H1 (cell line): ENCODE measurements around the gene KLF6. TPM values are rescaled to one million over a fixed set of nuclear protein-coding genes. Genes with fewer than 3 reads are reported as not detected.

ENCODE experiments used
- CTCF ChIA-PET: fragments of 300-600 bp; sonication (Branson Sonifier 250); formaldehyde crosslinking; loops from one replicate; lab custom pipeline; 2021; ENCODE audit not compliant: partially characterized antibody; lab: Charles Lee
- POLR2A ChIA-PET: fragments of 300-600 bp; sonication (Branson Sonifier 250); formaldehyde crosslinking; loops from one replicate; lab custom pipeline; 2021; ENCODE audit warnings: inconsistent platforms; ENCODE audit not compliant: partially characterized antibody; lab: Charles Lee
- DNase-seq, 2 experiments: peaks; one replicate each; pipeline versions ENCODE4 v3.0.0 to v3.0.0-alpha.2; 2010 to 2022; ENCODE audit warnings: low spot score in 2 of 2, low read depth in 1 of 2, mixed read lengths in 1 of 2
- FAIRE-seq: peaks from 2 replicates; lab custom pipeline; 2011; peaks lifted over from hg19 to GRCh38; lab: Jason Lieb, UNC
- H2AFZ ChIP-seq: 2 replicates; pipeline ENCODE4 v1.8.1; 2012; ENCODE audit warnings: low read length, inconsistent platforms
- H2AK5ac ChIP-seq: 2 replicates; pipeline ENCODE4 v1.6.1; 2013; ENCODE audit warnings: low read depth, low read length
- H2BK120ac ChIP-seq: replicated peaks from 2 replicates; pipeline ENCODE3; 2013; ENCODE audit warnings: low read depth, low read length, inconsistent platforms
- H2BK12ac ChIP-seq: 2 replicates; pipeline ENCODE4 v1.6.1; 2013; ENCODE audit warnings: low read depth, low read length
- H2BK15ac ChIP-seq: 2 replicates; pipeline ENCODE4 v1.6.1; 2013; ENCODE audit warnings: low read length
- H2BK20ac ChIP-seq: 2 replicates; pipeline ENCODE4 v1.6.1; 2013; ENCODE audit warnings: low read length
- H2BK5ac ChIP-seq: 2 replicates; pipeline ENCODE4 v1.6.1; 2013; ENCODE audit warnings: low read depth, low read length
- H3K14ac ChIP-seq: 2 replicates; pipeline ENCODE4 v1.6.1; 2013; ENCODE audit warnings: inconsistent platforms; ENCODE audit not compliant: insufficient read length
- H3K18ac ChIP-seq: 2 replicates; pipeline ENCODE4 v1.6.1; 2013; ENCODE audit warnings: low read length; ENCODE audit errors: extremely low read depth
- H3K23ac ChIP-seq: 2 replicates; pipeline ENCODE4 v1.6.1; 2013; ENCODE audit warnings: inconsistent platforms; ENCODE audit not compliant: insufficient read length
- H3K23me2 ChIP-seq: 2 replicates; pipeline ENCODE4 v1.6.1; 2013; ENCODE audit warnings: low read depth, low read length
- H3K27ac ChIP-seq: 2 replicates; pipeline ENCODE4 v1.6.1; 2011; ENCODE audit warnings: low read depth, low read length, inconsistent platforms
- H3K27me3 ChIP-seq, 4 experiments: replicated peaks in 1 of 4; 1 replicate in 1 of 4; 2 replicates in 3 of 4; pipeline versions ENCODE4 v1.6.1 to v1.8.1; 2011 to 2013; ENCODE audit warnings: low read length in 3 of 4, mild to moderate bottlenecking in 3 of 4, inconsistent platforms in 2 of 4, mixed read lengths in 2 of 4, moderate library complexity in 1 of 4; ENCODE audit not compliant: control insufficient read depth in 3 of 4, insufficient read depth in 3 of 4; ENCODE audit errors: extremely low read depth in 1 of 4
- H3K36me3 ChIP-seq, 4 experiments: 2 replicates each; pipeline versions ENCODE4 v1.6.1 to v1.8.1; 2011 to 2013; ENCODE audit warnings: mild to moderate bottlenecking in 4 of 4, low read length in 3 of 4, moderate library complexity in 2 of 4, control low read depth in 1 of 4, inconsistent platforms in 1 of 4; ENCODE audit not compliant: insufficient read depth in 4 of 4, control insufficient read depth in 2 of 4
- H3K4ac ChIP-seq: replicated peaks from 2 replicates; pipeline ENCODE3; 2013; ENCODE audit warnings: low read length, low read depth, mixed read lengths, inconsistent platforms; ENCODE audit not compliant: insufficient read length
- H3K4me1 ChIP-seq, 4 experiments: replicated peaks in 1 of 4; 1 replicate in 1 of 4; 2 replicates in 3 of 4; pipeline versions ENCODE4 v1.6.1 to v1.8.1; 2011 to 2013; ENCODE audit warnings: low read length in 3 of 4, inconsistent platforms in 2 of 4, mixed read lengths in 1 of 4; ENCODE audit not compliant: insufficient read depth in 4 of 4, control insufficient read depth in 3 of 4
- H3K4me2 ChIP-seq, 2 experiments: 2 replicates each; pipeline versions ENCODE4 v1.6.1 to v1.8.1; 2011 to 2013; ENCODE audit warnings: low read depth in 2 of 2, low read length in 2 of 2, control low read depth in 1 of 2, inconsistent platforms in 1 of 2, mild to moderate bottlenecking in 1 of 2; ENCODE audit not compliant: insufficient read depth in 1 of 2
- H3K4me3 ChIP-seq, 4 experiments: fragments of 200-600, 300-600 bp in 1 of 4; sonication (generic), shearing (Covaris generic), sonication (Bioruptor Twin) in 1 of 4; 2 replicates each; pipeline versions ENCODE4 v1.5.1 to v1.8.1; 2011 to 2016; ENCODE audit warnings: low read length in 4 of 4, low read depth in 3 of 4, control low read depth in 2 of 4, inconsistent platforms in 2 of 4, mild to moderate bottlenecking in 2 of 4, mixed read lengths in 1 of 4, moderate library complexity in 1 of 4; ENCODE audit not compliant: insufficient read depth in 2 of 4; ENCODE audit errors: extremely low read depth in 1 of 4
- H3K56ac ChIP-seq: replicated peaks from 2 replicates; pipeline ENCODE3; 2013; ENCODE audit warnings: low read depth, mild to moderate bottlenecking, mixed read lengths, low read length, inconsistent platforms; ENCODE audit not compliant: insufficient read length
- H3K79me1 ChIP-seq: 2 replicates; pipeline ENCODE4 v1.6.1; 2013; ENCODE audit warnings: low read depth, low read length, control low read depth
- H3K79me2 ChIP-seq, 2 experiments: 2 replicates each; pipeline versions ENCODE4 v1.6.1 to v1.8.1; 2012 to 2013; ENCODE audit warnings: low read length in 2 of 2, mild to moderate bottlenecking in 2 of 2, inconsistent platforms in 1 of 2; ENCODE audit not compliant: insufficient read depth in 2 of 2, control insufficient read depth in 1 of 2
- H3K9ac ChIP-seq, 4 experiments: replicated peaks in 1 of 4; 1 replicate in 1 of 4; 2 replicates in 3 of 4; pipeline versions ENCODE4 v1.6.1 to v1.8.1; 2011 to 2013; ENCODE audit warnings: low read depth in 3 of 4, low read length in 3 of 4, control low read depth in 2 of 4, mild to moderate bottlenecking in 2 of 4, moderate library complexity in 2 of 4, inconsistent platforms in 1 of 4; ENCODE audit errors: extremely low read depth in 1 of 4
- H3K9me3 ChIP-seq, 2 experiments: 2 replicates each; pipeline versions ENCODE4 v1.6.1 to v1.8.1; 2012 to 2013; ENCODE audit warnings: mild to moderate bottlenecking in 2 of 2, moderate library complexity in 2 of 2, control low read depth in 1 of 2, inconsistent platforms in 1 of 2, low read depth in 1 of 2, low read length in 1 of 2, mixed read lengths in 1 of 2; ENCODE audit not compliant: insufficient read depth in 2 of 2
- H4K20me1 ChIP-seq, 2 experiments: replicated peaks in 1 of 2; 2 replicates each; pipeline versions ENCODE3 to v1.8.1; 2011 to 2013; ENCODE audit warnings: inconsistent platforms in 2 of 2, low read length in 2 of 2, mild to moderate bottlenecking in 1 of 2; ENCODE audit not compliant: insufficient read depth in 2 of 2, control insufficient read depth in 1 of 2
- H4K5ac ChIP-seq: 2 replicates; pipeline ENCODE4 v1.6.1; 2013; ENCODE audit warnings: low read length, low read depth, mixed read lengths, inconsistent platforms; ENCODE audit not compliant: insufficient read length
- H4K8ac ChIP-seq: 2 replicates; pipeline ENCODE4 v1.8.0; 2013; ENCODE audit warnings: mild to moderate bottlenecking, moderate library complexity, low read length, inconsistent platforms; ENCODE audit not compliant: insufficient read depth; ENCODE audit errors: extremely low read depth
- H4K91ac ChIP-seq: replicated peaks from 2 replicates; pipeline ENCODE3; 2013; ENCODE audit warnings: low read length, mixed read lengths, inconsistent platforms; ENCODE audit not compliant: insufficient read length
- CREB1 ChIP-seq: IDR thresholded peaks from 2 replicates; pipeline ENCODE4 v1.6.1; 2012; ENCODE audit warnings: inconsistent platforms
- FOSL1 ChIP-seq: IDR thresholded peaks from 2 replicates; pipeline ENCODE4 v1.6.1; 2011; ENCODE audit warnings: mild to moderate bottlenecking, low read depth, low read length, moderate library complexity; ENCODE audit not compliant: insufficient read depth
- GABPA ChIP-seq: IDR thresholded peaks from 2 replicates; pipeline ENCODE4 v1.6.1; 2011; ENCODE audit warnings: mild to moderate bottlenecking, low read length, moderate library complexity, borderline replicate concordance; ENCODE audit not compliant: insufficient read depth
- GTF2F1 ChIP-seq: IDR thresholded peaks from 2 replicates; pipeline ENCODE4 v1.6.1; 2012; ENCODE audit warnings: low read depth, low read length, improper control_type of control experiment, borderline replicate concordance
- HDAC2 ChIP-seq, 2 experiments: fragments of 300-600 bp in 1 of 2; sonication (generic) in 1 of 2; IDR thresholded peaks; 2 replicates each; pipeline ENCODE4 v1.6.1; 2011 to 2012; ENCODE audit warnings: low read depth in 2 of 2, low read length in 2 of 2, mild to moderate bottlenecking in 2 of 2, moderate library complexity in 2 of 2, borderline replicate concordance in 1 of 2, inconsistent platforms in 1 of 2
- HDAC6 ChIP-seq: IDR thresholded peaks from one replicate; pipeline ENCODE4 v1.7.1; 2012; ENCODE audit warnings: low read depth, mild to moderate bottlenecking, inconsistent platforms, low read length, moderate library complexity
- JUND ChIP-seq: IDR thresholded peaks from 2 replicates; pipeline ENCODE4 v1.6.1; 2011; ENCODE audit warnings: mild to moderate bottlenecking, improper control_type of control experiment, low read length
- NANOG ChIP-seq: IDR thresholded peaks from 2 replicates; pipeline ENCODE4 v1.6.1; 2011; ENCODE audit warnings: low read length, low read depth, mild to moderate bottlenecking, inconsistent platforms; ENCODE audit not compliant: insufficient read depth, poor library complexity, severe bottlenecking
- RBBP5 ChIP-seq: IDR thresholded peaks from 2 replicates; pipeline ENCODE4 v1.7.1; 2012; ENCODE audit warnings: low read depth, mild to moderate bottlenecking, inconsistent platforms, low read length, moderate library complexity, borderline replicate concordance
- RFX5 ChIP-seq: IDR thresholded peaks from 2 replicates; pipeline ENCODE4 v1.6.1; 2011; ENCODE audit warnings: low read depth, low read length, improper control_type of control experiment, borderline replicate concordance
- RXRA ChIP-seq: IDR thresholded peaks from 2 replicates; pipeline ENCODE4 v1.6.1; 2011; ENCODE audit warnings: low read depth, mild to moderate bottlenecking, low read length, moderate library complexity; ENCODE audit not compliant: insufficient read depth
- SIRT6 ChIP-seq: IDR thresholded peaks from one replicate; pipeline ENCODE4 v1.7.1; 2012; ENCODE audit warnings: low read length, inconsistent platforms
- SP2 ChIP-seq: IDR thresholded peaks from 2 replicates; pipeline ENCODE4 v1.6.1; 2012; ENCODE audit warnings: mild to moderate bottlenecking, low read length, inconsistent platforms
- TAF7 ChIP-seq: optimal IDR thresholded peaks from 2 replicates; pipeline ENCODE3; 2011; ENCODE audit warnings: low read depth, mild to moderate bottlenecking, inconsistent platforms, low read length, moderate library complexity, borderline replicate concordance
- WGBS, 2 experiments: shearing (Covaris generic) in 1 of 2; methylation state at CpG; one replicate each; pipeline versions ENCODE4 v1.1.6 to v1.1.7; 2013 to 2015; ENCODE audit warnings: low lambda C conversion rate in 2 of 2, mixed read lengths in 2 of 2, inconsistent platforms in 1 of 2, low coverage in 1 of 2, missing lambda C conversion rate in 1 of 2; ENCODE audit not compliant: insufficient replicate concordance in 2 of 2, insufficient coverage in 1 of 2, insufficient read length in 1 of 2; ENCODE audit errors: extremely low coverage in 1 of 2, missing lambda C conversion rate in 1 of 2; 5-methylcytosine and 5-hydroxymethylcytosine counted together
- polyA plus RNA-seq, 7 experiments: library from polyadenylated mRNA; depleted of rRNA in 3 of 7; stranded (reverse) in 5 of 7; unstranded in 2 of 7; fragments of >200 nt in 5 of 7; fragments of 200-250 nt in 2 of 7; gene quantifications; 1 replicate in 5 of 7; 2 replicates in 1 of 7; 4 replicates in 1 of 7; pipeline versions ENCODE4 v1.2.1 to v1.2.3, GENCODE V29; 2011 to 2013; ENCODE audit warnings: missing spikeins in 2 of 7, mixed read lengths in 2 of 7
- total RNA-seq: library from RNA; stranded (reverse); fragmentation: NEBNext Ultra II Directional; extraction: Animal tissue kit (Norgen Biotek cat#: 25700); gene quantifications from 2 replicates; pipeline ENCODE4 v1.2.1, GENCODE V29; 2021

KLF6 gene
- total and polyA plus RNA-seq, 2 of the 8 experiments (the other 6 are each of a cell fraction or from before 2014, with no cell fraction given): 5.7 to 19.5 TPM

GRCh38 chr10:3745521-3745920 lies 39.5 kb downstream of the KLF6 start:
- Histone ChIP-seq H3K27ac (no peak overlapping the region), H2BK5ac (no peak overlapping the region), H3K4me3 (no peak overlapping the region), H2BK120ac (no peak overlapping the region), H3K79me2 (no peaks in the 10 kb centered on the region), H3K14ac (no peak overlapping the region), H3K4ac (no peak overlapping the region), H3K9ac (no peak overlapping the region), H3K9me3 (peaks cover 0 to 3% of the 10 kb centered on the region in 2 experiments; a peak in 1 of 4 replicates), H3K4me1 (peaks cover 0 to 6% (median 5%) of the 10 kb centered on the region in 4 experiments; a peak in 4 of 7 replicates), H2BK15ac (no peak overlapping the region), H4K5ac (no peak overlapping the region), H3K4me2 (peak overlapping the region; percentile 2 to 28; a peak in 2 of 4 replicates), H3K27me3 (no peaks in the 10 kb centered on the region), H3K18ac (no peak overlapping the region), H3K23me2 (no peaks in the 10 kb centered on the region), H4K20me1 (no peaks in the 10 kb centered on the region), H3K23ac (no peak overlapping the region), H4K8ac (no peak overlapping the region), H3K56ac (no peak overlapping the region), H2AK5ac (no peak overlapping the region), H4K91ac (no peak overlapping the region), H3K36me3 (no peaks in the 10 kb centered on the region; a peak in 1 of 8 replicates), H2AFZ (no peak overlapping the region), H3K79me1 (no peaks in the 10 kb centered on the region), H2BK12ac (no peak overlapping the region), H2BK20ac (no peak overlapping the region)
- FAIRE-seq: no peak
- DNase-seq: no peak
- CTCF ChIA-PET: interaction anchor here (1.1 to 1.9 kb wide), 6 partner anchors 10 to 552 kb away, joined by 3 to 6 read pairs (median 4); no protein-coding TSS in a partner anchor
- 46% methylated on average over 4 of the region's 4 CpGs; no CpG with 5 or more reads in 1 of the 2 experiments for WGBS, 2 experiments
- POLR2A ChIA-PET: interaction anchor here (1.7 kb wide), 1 partner anchor 40 kb away, joined by 11 read pairs; the partner anchor contains the start of gene KLF6
- TF ChIP-seq RBBP5: no peak
- TF ChIP-seq CREB1: no peak
- TF ChIP-seq NANOG: no peak
- no peak for TF ChIP-seq GABPA
- no peak for TF ChIP-seq JUND
- no peak for TF ChIP-seq RFX5
- TF ChIP-seq HDAC2 (IDR thresholded peaks at IDR 0.05; ENCODE audit: borderline replicate concordance in 1 of 2, low read depth in 2 of 2, low read length in 2 of 2): no peak
- no peak for TF ChIP-seq FOSL1
- TF ChIP-seq TAF7: no peak
- no peak for TF ChIP-seq RXRA
- no peak for TF ChIP-seq HDAC6
- no peak for TF ChIP-seq GTF2F1
- no peak for TF ChIP-seq SIRT6
- no peak for TF ChIP-seq SP2
